ENCODE data around the gene ZNF532. TPM values are rescaled to one million over a fixed set of nuclear protein-coding genes. Genes with fewer than 3 reads are reported as not detected.

ZNF532 gene
- total RNA-seq, 1 experiment from 2014 or later = 258 TPM

GRCh38 chr18:58870621-58871020 lies 5.9 kb downstream of the ZNF532 start:
- Mint-ChIP-seq H3K4me1 (peaks cover 61 to 71% of the 10 kb centered on the region in 2 experiments), H3K4me3 (no peak overlapping the region; a peak in 1 of 5 replicates), H3K27ac (peak overlapping the region; percentile 79 to 95 (median 81); a peak in 6 of 7 replicates), H3K9me3 (peaks cover 3 to 4% of the 10 kb centered on the region in 2 experiments; a peak in 2 of 5 replicates), H3K36me3 (ENCODE audit: insufficient read depth in 1 of 3, low read depth in 3 of 3) (peaks cover 77 to 96% (median 89%) of the 10 kb centered on the region in 3 experiments), H3K27me3 (ENCODE audit: low read depth) (no peaks in the 10 kb centered on the region)
- Histone ChIP-seq H3K14ac (ENCODE audit: insufficient read depth, low read length) (no peak overlapping the region; the same call in 1 of the 2 replicates), H2BK5ac (ENCODE audit: insufficient read length, low read length) (no peak overlapping the region), H3K79me2 (ENCODE audit: insufficient read depth, low read length) (peaks cover 63% of the 10 kb centered on the region), H3K9ac (ENCODE audit: extremely low read depth, insufficient read length, low read length) (no peak overlapping the region), H3K9me3 (ENCODE audit: control insufficient read depth, low read depth, low read length) (no peaks in the 10 kb centered on the region), H3K27me3 (ENCODE audit: insufficient read depth, low read length) (no peaks in the 10 kb centered on the region), H3K18ac (ENCODE audit: insufficient read length, low read depth, low read length) (no peak overlapping the region), H3T11ph (ENCODE audit: low read length) (no peak overlapping the region), H3K4me2 (ENCODE audit: insufficient read depth, insufficient read length, low read length) (no peak overlapping the region), H4K91ac (ENCODE audit: insufficient read length, low read depth, low read length) (no peak overlapping the region), H2BK12ac (ENCODE audit: insufficient read length, low read depth, low read length) (no peak overlapping the region), H3K4ac (ENCODE audit: low read depth, low read length) (no peak overlapping the region), H3K27ac (ENCODE audit: insufficient read length, low read depth, low read length) (no peak overlapping the region), H4K20me1 (ENCODE audit: control insufficient read depth, insufficient read depth, insufficient read length) (no peaks in the 10 kb centered on the region), H3K79me1 (ENCODE audit: insufficient read depth, low read depth, low read length, poor library complexity, severe bottlenecking) (no peaks in the 10 kb centered on the region), H3K56ac (ENCODE audit: insufficient read length, low read depth, low read length) (no peak overlapping the region), H2AFZ (ENCODE audit: low read length) (no peak overlapping the region), H4K5ac (ENCODE audit: insufficient read length, low read depth, low read length) (no peak overlapping the region), H2BK20ac (ENCODE audit: low read depth, low read length, poor library complexity, severe bottlenecking) (no peak overlapping the region), H3K4me1 (ENCODE audit: insufficient read depth, low read length) (peaks cover 12% of the 10 kb centered on the region; the same call in 1 of the 2 replicates), H2BK120ac (ENCODE audit: low read depth, low read length, poor library complexity, severe bottlenecking) (no peak overlapping the region), H2AK5ac (ENCODE audit: insufficient read length, low read length) (no peak overlapping the region), H4K8ac (replicated peaks; ENCODE audit: insufficient read length, low read depth, low read length) (no peak overlapping the region), H3K23me2 (ENCODE audit: insufficient read length, low read depth, low read length, poor library complexity, severe bottlenecking) (no peaks in the 10 kb centered on the region), H3K23ac (ENCODE audit: insufficient read length, low read depth, low read length) (no peak overlapping the region), H2BK15ac (ENCODE audit: low read depth, low read length) (no peak overlapping the region)
- TF ChIP-seq CTCF (conservative IDR thresholded peaks at IDR 0.05) = no peak
- WGBS (ENCODE audit: extremely low coverage, insufficient read length, low lambda C conversion rate) = no CpG with 5 or more reads among the region's 2 CpGs
- no peak for DNase-seq

Data from H9 (cell line).